ENCODE data around the gene ZYG11A.

GRCh38 chr1:52877554-52877953 is 35.0 kb downstream of the ZYG11A start:
- no peak for TF ChIP-seq CTCF (IDR thresholded peaks at IDR 0.05)
- TF ChIP-seq POLR2A (IDR thresholded peaks at IDR 0.05): no peak
